HG03354 (cell line): ENCODE measurements around the gene TIGIT.
A peak's percentile ranks its signal among the peaks of the same experiment; 100 is the strongest.

Experiments used
- ATAC-seq: cut with Tn5 transposase; IDR thresholded peaks from one replicate; pipeline ENCODE4 v1.9.1; 2021; ENCODE audit warnings: mild to moderate bottlenecking; ENCODE audit not compliant: unreplicated experiment, poor library complexity, severe bottlenecking

TIGIT gene

GRCh38 chr3:114308377-114308776 lies 14.5 kb downstream of the TIGIT start:
- peak; percentile 13 for ATAC-seq

GRCh38 chr3:114308830-114309229 lies 15.0 kb downstream of the TIGIT start:
- peak; percentile 86 for ATAC-seq

- ATAC-seq, result no peak
Measured at GRCh38 chr3:114310695-114311094, 16.9 kb downstream of the TIGIT start.

GRCh38 chr3:114313426-114313825 lies 19.6 kb downstream of the TIGIT start:
- no peak for ATAC-seq

- ATAC-seq, result no peak
Measured at GRCh38 chr3:114314282-114314681, 20.5 kb downstream of the TIGIT start.

- no peak for ATAC-seq
Measured at GRCh38 chr3:114318295-114318694, 24.5 kb downstream of the TIGIT start.

GRCh38 chr3:114319453-114319852 lies 25.6 kb downstream of the TIGIT start:
- ATAC-seq, result no peak

GRCh38 chr3:114320246-114320645 lies 26.4 kb downstream of the TIGIT start:
- no peak for ATAC-seq

GRCh38 chr3:114323546-114324254 lies 29.9 kb downstream of the TIGIT start:
- peak; percentile 78 for ATAC-seq

- ATAC-seq, result no peak
Measured at GRCh38 chr3:114327665-114328064, 33.8 kb downstream of the TIGIT start.

- ATAC-seq, result no peak
Measured at GRCh38 chr3:114328345-114328744, 34.5 kb downstream of the TIGIT start.

GRCh38 chr3:114329823-114330222 lies 36.0 kb downstream of the TIGIT start:
- ATAC-seq, result no peak

GRCh38 chr3:114331007-114331406 lies 37.2 kb downstream of the TIGIT start:
- ATAC-seq, result no peak

- ATAC-seq, result no peak
Measured at GRCh38 chr3:114331710-114332109, 37.9 kb downstream of the TIGIT start.

GRCh38 chr3:114332342-114333179 lies 38.7 kb downstream of the TIGIT start:
- ATAC-seq, result peak; percentile 57

GRCh38 chr3:114333180-114333922 lies 39.5 kb downstream of the TIGIT start:
- no peak for ATAC-seq

- no peak for ATAC-seq
Measured at GRCh38 chr3:114333923-114334240, 40.1 kb downstream of the TIGIT start.

- ATAC-seq, result no peak
Measured at GRCh38 chr3:114336122-114336697, 42.4 kb downstream of the TIGIT start.

- ATAC-seq, result no peak
Measured at GRCh38 chr3:114336857-114337256, 43.0 kb downstream of the TIGIT start.

- ATAC-seq, result no peak
Measured at GRCh38 chr3:114338651-114339357, 45.0 kb downstream of the TIGIT start.
